ENCODE data around the gene ESRRB. TPM values are rescaled to one million over a fixed set of nuclear protein-coding genes. Genes with fewer than 3 reads are reported as not detected.

ESRRB gene
- total and polyA plus RNA-seq, 9 donors: 0.07 to 0.40 TPM; not detected in 7

DNA sequence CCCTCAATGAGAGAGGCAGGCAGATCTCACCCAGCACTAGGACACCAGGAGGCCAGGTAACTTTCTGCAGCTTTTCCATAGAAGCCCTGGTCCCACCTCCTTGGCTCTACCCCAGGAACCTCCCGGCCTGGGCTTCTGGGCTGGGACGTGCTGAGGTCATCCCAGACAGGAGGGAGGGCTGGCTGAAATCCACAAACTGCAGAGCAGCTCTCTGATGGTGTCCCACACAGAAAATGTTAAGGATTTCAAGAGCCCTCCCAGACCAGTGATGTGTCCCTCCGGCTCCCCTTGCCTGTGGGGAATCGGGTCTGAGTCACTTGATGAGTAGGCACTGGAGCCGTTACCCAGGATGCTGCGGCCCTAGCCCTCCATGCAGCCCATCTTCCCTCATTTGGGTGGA lies 124.1 kb downstream of the ESRRB start:
- no peaks in the 10 kb centered on the region for H3K36me3 ChIP-seq
- no peak for DNase-seq
- 35 to 48% (median 37%) methylated on average over 5 to 6 of the region's 6 CpGs for WGBS, 3 donors
- no peak for TF ChIP-seq POLR2A (IDR thresholded peaks at IDR 0.05)
- TF ChIP-seq EP300 (IDR thresholded peaks at IDR 0.05): no peak
- TF ChIP-seq, protein P1, sequence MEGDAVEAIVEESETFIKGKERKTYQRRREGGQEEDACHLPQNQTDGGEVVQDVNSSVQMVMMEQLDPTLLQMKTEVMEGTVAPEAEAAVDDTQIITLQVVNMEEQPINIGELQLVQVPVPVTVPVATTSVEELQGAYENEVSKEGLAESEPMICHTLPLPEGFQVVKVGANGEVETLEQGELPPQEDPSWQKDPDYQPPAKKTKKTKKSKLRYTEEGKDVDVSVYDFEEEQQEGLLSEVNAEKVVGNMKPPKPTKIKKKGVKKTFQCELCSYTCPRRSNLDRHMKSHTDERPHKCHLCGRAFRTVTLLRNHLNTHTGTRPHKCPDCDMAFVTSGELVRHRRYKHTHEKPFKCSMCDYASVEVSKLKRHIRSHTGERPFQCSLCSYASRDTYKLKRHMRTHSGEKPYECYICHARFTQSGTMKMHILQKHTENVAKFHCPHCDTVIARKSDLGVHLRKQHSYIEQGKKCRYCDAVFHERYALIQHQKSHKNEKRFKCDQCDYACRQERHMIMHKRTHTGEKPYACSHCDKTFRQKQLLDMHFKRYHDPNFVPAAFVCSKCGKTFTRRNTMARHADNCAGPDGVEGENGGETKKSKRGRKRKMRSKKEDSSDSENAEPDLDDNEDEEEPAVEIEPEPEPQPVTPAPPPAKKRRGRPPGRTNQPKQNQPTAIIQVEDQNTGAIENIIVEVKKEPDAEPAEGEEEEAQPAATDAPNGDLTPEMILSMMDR (IDR thresholded peaks at IDR 0.05): no peak
- no peak overlapping the region for H3K4me3 ChIP-seq
- H3K4me1 ChIP-seq (ENCODE audit: insufficient read depth): no peaks in the 10 kb centered on the region
- no peaks in the 10 kb centered on the region for H3K9me3 ChIP-seq
- no peak overlapping the region for H3K27ac ChIP-seq
- intact Hi-C loops (cut with DNase I): no loop called here
- no peaks in the 10 kb centered on the region for H3K27me3 ChIP-seq

DNA sequence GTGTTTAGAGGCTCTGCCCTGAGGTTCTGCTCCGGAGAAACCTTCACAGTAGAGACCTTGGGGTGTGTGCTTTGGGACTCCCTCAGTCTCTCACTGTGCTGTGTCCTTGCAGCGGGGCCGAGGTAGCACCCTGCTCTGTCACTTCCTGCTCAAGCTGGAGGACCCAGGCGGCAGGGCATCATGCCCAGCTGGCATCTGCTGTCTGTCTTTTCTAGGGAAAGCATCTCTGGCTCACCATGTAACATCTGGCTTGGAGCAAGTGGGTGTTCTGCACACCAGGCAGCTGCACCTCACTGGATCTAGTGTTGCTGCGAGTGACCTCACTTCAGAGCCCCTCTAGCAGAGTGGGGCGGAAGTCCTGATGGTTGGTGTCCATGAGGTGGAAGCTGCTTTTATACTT lies 124.5 kb downstream of the ESRRB start:
- no peaks in the 10 kb centered on the region for H3K9me3 ChIP-seq
- no peaks in the 10 kb centered on the region for H3K27me3 ChIP-seq
- no peak for TF ChIP-seq POLR2A (IDR thresholded peaks at IDR 0.05)
- TF ChIP-seq EP300 (IDR thresholded peaks at IDR 0.05): no peak
- TF ChIP-seq, protein P1 (IDR thresholded peaks at IDR 0.05): no peak
- 66 to 82% (median 73%) methylated on average over 4 to 6 of the region's 6 CpGs for WGBS, 3 donors
- H3K36me3 ChIP-seq: no peaks in the 10 kb centered on the region
- H3K4me1 ChIP-seq (ENCODE audit: insufficient read depth): no peaks in the 10 kb centered on the region
- no peak overlapping the region for H3K27ac ChIP-seq
- no peak overlapping the region for H3K4me3 ChIP-seq
- intact Hi-C loops (cut with DNase I): no loop called here
- no peak for DNase-seq

DNA sequence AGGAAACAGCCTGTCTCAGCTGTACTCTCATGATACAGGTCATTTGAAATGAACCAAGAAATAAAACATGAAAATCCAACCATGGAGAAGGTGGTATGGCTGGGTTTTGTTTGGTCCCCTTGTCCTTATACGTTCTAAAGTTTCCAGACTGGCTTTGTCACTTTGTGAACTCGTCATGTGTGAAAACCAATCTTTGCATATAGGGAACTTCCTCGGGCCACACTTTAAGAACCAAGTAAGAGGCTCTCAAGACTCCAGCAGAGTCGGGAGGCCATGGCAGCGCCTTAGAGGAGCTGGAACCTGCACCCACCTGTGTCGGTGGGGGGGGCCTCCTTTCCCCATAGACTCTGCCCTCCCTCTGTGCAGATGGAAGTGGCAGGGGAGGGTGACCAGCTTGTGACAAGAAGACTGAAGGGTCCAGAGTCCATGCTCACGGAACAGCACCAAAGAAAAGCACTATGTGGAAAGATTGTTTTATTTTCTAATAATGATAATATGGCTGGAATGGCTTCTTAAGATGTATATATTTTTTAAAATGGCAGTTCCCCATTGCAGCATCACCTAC lies 125.3 kb downstream of the ESRRB start:
- TF ChIP-seq, protein P1 (IDR thresholded peaks at IDR 0.05): no peak
- TF ChIP-seq EP300 (IDR thresholded peaks at IDR 0.05) (no peak), POLR2A (IDR thresholded peaks at IDR 0.05) (no peak)
- 83% methylated on average over 7 of the region's 7 CpGs for WGBS, 3 donors
- DNase-seq: no peak
- H3K36me3 ChIP-seq: no peaks in the 10 kb centered on the region
- no peaks in the 10 kb centered on the region for H3K27me3 ChIP-seq
- H3K4me1 ChIP-seq (ENCODE audit: insufficient read depth): no peaks in the 10 kb centered on the region
- no peak overlapping the region for H3K27ac ChIP-seq
- H3K4me3 ChIP-seq: no peak overlapping the region
- intact Hi-C loops (cut with DNase I): no loop called here
- no peaks in the 10 kb centered on the region for H3K9me3 ChIP-seq

DNA sequence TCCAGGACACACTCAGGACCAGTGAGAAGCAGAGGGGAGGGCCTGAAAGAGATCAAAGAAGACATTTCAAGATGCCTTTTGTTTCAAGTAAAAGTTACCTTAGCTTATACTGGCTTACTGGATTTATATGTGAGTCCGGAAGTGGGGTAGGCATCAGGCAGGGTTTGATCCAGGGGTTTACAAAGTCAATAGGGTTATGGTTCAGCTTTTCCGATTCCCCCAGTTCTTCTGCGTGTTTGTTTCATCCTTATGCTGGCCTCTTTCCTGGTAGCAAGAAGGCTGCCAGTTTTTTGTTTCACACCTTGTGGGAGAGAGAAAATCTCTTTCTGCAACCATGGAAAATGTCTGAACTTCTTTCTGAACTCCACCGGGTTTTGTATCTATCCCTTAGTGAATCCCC lies 126.3 kb downstream of the ESRRB start:
- DNase-seq: no peak
- intact Hi-C loops (cut with DNase I): no loop called here
- Histone ChIP-seq H3K9me3 (no peaks in the 10 kb centered on the region), H3K4me1 (ENCODE audit: insufficient read depth) (no peaks in the 10 kb centered on the region), H3K36me3 (no peaks in the 10 kb centered on the region), H3K27ac (no peak overlapping the region), H3K27me3 (no peaks in the 10 kb centered on the region), H3K4me3 (no peak overlapping the region)
- no peak for TF ChIP-seq EP300 (IDR thresholded peaks at IDR 0.05)
- 74 to 86% (median 83%) methylated on average over 4 of the region's 4 CpGs for WGBS, 3 donors

DNA sequence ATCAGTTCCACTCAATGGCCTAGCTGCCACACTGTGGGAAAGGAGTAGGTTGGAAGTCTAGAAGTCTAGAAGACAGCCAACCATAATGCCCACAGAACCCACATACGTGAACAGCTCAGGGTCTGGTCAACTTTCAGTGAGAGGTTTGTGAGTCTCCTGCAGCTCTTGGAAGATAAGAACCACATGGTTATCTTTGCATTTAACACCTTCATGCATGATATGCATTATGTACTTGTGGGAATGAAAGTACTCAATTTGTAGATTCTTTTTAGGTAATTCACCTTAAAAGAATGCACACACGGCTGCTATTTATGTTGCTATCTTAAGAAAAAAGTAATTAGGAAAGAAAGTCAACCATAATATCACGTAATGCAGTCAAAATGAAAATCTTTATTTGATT lies 126.7 kb downstream of the ESRRB start:
- H3K36me3 ChIP-seq: no peaks in the 10 kb centered on the region
- no peak overlapping the region for H3K4me3 ChIP-seq
- H3K27ac ChIP-seq: no peak overlapping the region
- no peak for DNase-seq
- intact Hi-C loops (cut with DNase I): no loop called here
- WGBS, 3 donors: 68 to 78% (median 75%) methylated on average over 3 of the region's 3 CpGs
- no peaks in the 10 kb centered on the region for H3K27me3 ChIP-seq
- H3K9me3 ChIP-seq: no peaks in the 10 kb centered on the region
- no peaks in the 10 kb centered on the region for H3K4me1 ChIP-seq (ENCODE audit: insufficient read depth)
- TF ChIP-seq, protein P1 (IDR thresholded peaks at IDR 0.05): no peak
- no peak for TF ChIP-seq POLR2A (IDR thresholded peaks at IDR 0.05)
- TF ChIP-seq EP300 (IDR thresholded peaks at IDR 0.05): no peak

Data from ovary (tissue), 9 donors.